ENCODE results near the gene XPNPEP1.

Gene XPNPEP1

DNA sequence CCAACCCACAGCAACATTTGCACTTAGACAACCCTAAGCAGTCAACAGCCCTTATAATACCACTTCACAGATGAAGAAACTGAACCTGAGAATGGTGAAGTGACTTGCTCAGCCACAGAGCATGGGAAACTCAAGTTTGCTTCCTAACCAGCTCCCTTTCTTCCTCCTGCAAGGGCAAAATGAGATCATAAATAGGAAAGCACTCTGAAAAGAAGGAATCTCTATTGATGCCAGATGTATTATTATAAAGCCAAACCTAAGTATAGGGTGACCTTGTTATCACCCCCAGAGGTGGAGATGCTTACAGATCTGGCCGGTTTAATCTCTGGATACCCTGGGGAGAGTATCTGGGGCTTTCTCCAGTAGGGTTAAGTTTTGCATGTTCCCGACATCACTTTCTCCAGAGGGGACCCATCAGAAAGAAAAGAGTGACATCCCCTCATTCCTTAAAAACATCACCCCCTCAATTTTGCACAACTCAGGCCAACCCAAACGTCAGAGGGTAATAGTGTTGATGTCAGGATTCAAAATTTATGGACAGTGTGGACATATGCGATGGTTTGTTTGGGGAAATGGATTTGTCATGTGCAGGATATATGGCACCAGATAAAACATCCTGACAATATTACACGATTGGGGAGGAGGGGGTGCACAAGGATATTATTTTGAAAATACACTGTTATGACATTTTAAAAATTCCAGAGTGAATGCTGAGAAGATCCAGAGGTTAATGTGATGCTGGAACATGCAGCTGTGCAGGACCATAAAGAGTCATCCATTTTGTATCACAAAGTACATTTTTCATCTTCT is 24.0 kb upstream of the XPNPEP1 start:
- DNase-seq (ENCODE audit: low read depth): no peak

DNA sequence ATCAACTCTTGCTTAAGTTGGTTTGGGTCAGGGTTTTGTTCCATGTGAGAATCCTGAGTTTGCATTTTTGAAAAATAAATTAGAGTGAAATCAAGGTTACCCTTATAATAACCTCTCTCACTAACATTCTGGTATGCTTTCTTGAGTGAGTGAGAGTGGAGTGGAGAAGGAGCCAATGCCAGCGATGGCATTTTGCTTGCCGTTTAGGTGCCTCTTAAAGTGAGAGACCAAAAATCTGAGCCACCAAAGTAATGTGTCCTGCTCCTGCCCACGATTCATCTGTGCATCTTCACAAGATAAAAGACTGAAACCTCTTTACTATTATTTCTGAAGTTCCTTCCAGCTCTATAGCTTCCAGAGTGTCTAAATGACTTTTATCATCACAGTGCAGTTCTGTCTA is 23.4 kb upstream of the XPNPEP1 start:
- no peak for DNase-seq (ENCODE audit: low read depth)

DNA sequence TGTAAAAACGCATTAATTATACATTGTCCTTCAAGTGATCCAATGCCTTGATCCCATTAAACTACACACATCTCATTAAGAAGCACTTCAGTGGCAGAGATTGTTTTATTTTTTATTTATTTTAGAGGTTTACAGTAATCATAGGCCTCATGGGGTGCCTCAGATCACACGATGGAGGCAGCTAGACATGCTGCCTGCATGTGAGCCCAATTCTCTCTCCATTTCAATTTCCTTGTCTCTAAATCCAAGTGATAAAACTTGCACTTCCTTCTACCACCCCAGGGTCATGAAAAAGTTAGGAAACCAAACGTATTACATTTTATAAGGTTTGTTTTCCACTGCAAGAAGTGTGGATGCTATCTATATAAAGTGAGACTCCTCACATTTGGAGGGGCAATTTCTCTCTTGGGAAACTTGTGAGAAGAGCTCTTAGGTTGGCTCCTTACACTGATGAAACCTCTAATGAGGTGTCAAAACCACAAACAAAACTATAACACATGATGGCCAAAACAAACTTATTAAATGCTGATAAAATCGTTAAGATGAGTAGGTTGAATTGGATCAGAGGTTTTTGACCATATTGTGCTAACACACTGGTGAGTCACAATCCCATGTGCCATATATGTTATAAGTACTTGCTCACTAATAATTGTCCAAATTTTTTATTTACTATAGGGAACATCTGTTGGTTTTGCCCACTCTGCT is 22.3 kb upstream of the XPNPEP1 start:
- no peak for DNase-seq (ENCODE audit: low read depth)

DNA sequence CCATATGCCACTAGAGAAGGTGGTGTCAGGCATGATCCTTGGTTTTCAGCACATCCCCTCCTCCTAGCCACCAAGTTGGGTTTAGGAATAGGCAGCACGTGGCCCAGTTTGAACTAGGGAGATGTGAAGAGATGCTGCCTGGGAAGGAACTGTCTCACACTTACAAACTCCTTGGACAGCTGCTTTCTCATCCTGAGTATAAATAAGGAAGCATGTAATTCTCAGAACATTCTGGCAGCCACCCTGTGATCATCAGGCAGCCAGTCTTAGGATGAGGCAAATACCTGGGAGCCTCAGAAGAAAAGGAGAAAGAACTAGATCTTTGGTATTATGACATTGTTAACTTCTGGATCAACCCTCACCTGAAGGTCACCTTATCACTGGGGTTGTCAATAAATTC is 21.3 kb upstream of the XPNPEP1 start:
- no peak for DNase-seq (ENCODE audit: low read depth)

DNA sequence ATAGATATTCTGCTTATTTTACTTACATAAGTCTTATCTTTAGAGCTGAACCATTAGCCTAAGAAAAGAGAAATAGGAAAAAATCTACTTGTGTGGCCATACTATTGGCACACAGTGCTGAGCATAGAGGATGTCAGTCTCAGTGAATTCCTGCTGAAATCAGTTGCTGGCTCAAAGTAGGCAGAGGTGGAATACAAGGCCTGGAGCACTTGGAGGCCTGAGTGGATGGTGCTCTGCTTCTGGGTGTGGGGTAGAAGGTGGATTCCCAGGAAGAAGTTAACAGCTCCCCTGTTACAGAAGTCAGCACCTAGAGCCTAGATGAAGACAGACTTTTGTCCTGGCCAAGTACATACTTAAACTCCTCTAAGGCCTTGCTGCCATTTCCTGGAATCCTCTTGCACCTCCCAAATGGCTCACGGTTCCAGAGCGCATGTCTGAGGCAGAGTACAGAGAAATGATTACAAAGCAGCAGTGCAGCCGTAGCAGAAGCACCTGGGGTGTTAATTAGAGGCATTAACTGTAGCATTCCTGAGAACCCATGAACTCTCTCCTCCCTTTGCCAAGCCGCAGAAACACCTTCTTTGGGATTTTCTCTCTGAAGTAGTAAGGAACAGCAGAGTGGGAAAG is 18.0 kb upstream of the XPNPEP1 start:
- no peak for DNase-seq (ENCODE audit: low read depth)

DNA sequence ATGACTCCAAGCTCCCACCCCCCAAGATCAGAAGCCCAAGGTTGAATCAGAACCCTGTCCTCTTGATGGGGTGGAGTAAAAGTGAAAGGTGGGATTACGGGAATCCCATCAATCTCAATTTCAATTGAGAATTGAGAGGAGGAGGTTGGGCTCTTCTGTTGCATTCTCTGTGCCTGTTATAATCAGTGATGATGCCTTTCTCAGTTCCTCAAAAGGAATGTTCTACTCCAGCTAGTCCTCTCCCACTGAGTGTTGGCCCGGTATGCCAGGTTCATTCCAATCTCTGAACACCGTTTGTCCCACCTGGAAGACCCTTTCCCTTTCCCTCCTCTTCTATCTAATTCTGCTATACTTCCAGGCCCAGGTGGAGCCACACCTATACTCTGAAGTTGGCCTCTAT is 17.2 kb upstream of the XPNPEP1 start:
- DNase-seq (ENCODE audit: low read depth): no peak

DNA sequence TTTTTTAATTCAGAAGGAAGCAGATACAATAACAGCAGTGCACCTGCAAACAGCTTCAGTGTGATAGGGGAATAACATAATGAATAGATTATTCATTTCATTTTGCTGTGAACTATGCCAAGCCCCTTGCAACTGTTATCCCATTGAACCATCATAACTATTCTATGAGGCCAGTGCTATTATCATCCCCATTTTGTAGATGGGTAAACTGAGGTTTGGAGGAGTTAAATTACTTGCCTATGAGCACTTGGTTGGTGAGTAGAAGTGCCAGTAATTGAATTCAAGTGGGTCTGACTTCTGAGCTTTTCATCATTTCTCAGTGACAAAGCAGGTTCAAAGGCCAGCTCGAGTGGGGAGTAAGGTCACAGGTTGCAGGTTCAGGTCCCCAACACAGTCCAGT is 16.8 kb upstream of the XPNPEP1 start:
- no peak for DNase-seq (ENCODE audit: low read depth)

DNA sequence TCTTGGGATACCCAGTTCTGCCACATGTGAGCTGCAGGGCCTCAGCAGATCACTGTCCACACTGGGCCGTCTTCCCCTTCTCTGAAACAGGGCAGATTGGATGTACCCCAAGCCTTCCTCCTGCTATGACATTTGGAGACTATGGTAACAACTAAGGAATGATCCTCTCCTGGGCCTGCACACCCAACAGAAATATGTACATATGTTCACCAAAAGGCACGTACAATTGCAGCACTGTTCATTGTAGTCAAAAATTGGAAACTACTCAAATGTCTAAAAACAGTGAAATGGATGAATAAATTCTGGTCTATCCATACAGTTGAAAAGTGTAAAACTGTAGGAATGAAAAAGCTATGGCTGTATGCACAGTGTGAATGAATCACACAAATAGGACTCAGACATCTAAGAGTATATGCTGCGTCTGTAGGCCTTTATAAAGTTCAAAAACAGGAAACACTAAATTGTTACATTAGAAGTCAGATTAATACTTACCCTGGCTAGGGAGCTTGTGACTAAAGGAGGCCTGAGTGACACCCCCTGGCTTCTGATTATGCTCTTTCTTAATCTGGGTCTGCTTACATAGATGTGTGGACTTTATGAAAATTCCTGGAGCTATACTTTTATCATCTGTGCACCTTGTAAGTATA is 16.1 kb upstream of the XPNPEP1 start:
- no peak for DNase-seq (ENCODE audit: low read depth)

DNA sequence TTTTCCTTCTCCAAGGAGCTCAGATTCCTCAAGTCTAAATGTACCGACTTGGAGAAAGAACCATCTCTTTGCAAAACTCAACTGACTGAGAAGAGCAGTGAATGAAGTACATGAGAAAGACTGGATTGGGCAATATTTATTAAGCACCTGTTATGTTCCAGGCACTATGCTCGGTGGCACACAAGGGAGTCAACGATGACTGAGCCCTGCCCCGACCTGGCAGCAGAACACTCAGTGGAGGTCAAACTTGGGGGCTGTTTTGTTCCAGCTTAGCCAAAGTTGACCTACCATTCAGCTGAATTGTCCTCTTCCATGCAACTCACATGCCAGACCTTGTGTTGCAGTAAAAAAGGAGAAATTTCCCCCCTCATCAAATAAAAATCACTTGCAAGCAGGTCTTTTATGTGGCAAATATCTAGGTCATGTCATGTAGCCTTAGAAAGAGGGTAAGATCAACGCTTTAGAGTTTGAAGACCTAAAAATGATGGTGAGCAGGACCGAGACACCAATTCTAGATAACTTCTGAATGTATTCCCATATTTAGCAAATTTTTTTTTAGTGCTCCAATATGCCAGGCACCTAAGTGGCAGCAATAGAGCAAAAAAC is 14.3 kb upstream of the XPNPEP1 start:
- DNase-seq (ENCODE audit: low read depth): no peak

DNA sequence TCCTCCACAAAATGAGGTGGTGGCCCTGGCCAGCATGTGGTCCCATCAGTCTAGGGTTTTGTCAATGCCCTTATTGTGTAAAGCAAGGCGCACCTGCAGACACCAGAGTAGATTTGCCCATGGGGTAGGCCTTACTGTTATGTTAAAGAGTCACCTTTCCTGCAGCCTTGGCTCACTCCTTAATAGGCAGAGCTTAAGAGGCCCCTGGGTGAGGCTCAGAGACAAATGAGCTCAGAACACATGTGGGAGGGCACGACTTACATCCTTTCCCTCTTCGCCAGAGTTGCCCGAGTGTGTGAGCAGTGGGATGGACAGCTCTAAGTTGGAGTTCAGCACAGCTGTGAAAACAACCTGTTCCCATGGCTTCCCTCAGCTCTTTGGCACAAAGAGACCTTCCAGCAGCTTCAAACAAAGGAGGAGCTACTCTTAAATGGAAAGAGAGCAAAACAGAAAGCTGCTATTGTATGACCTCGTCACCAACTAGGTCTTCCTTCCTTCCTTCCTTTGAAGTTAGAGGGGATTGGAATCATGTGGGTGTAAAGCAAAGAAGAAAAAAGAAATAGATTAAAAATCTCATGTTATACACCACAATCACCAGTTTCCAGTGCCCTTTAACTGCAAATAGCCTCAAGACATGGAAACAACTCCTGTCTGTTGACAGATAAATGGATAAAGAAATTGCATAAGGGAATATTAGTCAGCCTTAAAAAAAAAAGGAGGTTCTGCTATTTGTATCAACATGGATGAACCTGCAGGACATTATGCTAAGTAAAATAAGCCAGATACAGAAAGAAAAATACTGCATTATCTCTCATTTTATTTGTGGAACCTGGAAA is 11.9 kb upstream of the XPNPEP1 start:
- DNase-seq (ENCODE audit: low read depth): no peak

DNA sequence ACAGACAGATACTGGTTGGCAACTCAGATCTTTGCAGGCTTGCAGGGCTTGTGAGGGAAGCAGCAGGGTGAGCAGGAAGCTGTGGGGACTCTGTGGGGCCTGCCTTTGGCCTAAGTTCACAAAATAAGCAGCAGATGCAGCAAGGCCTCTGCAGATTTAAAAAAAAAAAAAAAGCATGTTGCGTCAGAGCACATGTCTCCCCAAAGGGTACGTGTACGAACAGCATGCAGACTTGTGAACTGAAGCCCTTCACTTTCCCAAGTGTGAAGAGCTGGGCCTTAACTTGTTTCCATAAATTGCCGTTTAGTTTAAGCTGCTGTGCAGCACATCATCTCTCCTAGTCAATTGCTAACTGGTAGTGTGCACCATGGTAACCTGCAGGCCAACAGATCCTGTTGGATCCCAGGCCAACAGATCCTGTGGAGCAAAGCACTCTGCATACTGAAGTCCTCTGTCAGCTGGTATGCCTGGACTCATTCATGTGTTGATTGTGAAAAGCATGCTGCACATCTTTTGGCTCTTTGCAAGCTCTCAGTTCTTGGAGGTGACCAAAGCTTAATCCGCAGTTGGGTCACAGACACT is 10.8 kb upstream of the XPNPEP1 start:
- DNase-seq (ENCODE audit: low read depth): no peak

DNA sequence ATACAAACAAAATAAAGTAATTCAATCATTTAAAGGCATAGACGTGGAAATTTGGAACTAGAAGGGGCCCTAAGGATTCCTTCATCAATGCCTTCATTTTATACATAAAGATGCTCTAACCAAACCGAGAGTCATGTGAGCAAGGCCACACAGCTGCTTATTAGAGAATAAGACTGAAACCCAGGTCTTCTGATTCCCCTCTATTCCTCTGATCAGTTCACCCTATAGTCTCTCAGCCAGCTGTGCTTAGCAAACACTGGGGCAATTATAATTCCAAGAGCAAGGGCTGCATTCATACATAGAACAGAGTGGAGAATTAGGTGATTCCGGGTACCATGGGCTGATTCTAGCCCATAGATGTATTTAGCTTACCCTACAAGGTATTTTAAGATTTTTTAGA is 9.7 kb upstream of the XPNPEP1 start:
- DNase-seq (ENCODE audit: low read depth): no peak

DNA sequence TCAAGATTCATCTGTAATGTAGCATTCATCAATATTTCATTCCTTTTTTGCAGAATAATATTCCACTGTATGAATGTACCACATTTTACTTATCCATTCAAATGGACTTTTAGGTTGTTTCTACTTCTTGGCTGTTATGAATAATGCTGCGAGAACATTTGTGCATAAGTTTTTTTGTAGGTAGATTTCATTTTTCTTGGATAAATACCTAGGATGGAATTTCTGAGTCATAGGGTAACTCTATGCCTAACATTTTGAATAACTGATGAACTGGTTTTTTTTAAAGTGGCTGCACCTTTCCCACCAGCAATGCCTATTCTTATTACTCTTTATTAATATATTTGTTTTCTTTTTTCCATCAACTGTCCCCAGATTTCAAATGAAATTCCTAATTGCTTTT is 9.1 kb upstream of the XPNPEP1 start:
- DNase-seq (ENCODE audit: low read depth): no peak

DNA sequence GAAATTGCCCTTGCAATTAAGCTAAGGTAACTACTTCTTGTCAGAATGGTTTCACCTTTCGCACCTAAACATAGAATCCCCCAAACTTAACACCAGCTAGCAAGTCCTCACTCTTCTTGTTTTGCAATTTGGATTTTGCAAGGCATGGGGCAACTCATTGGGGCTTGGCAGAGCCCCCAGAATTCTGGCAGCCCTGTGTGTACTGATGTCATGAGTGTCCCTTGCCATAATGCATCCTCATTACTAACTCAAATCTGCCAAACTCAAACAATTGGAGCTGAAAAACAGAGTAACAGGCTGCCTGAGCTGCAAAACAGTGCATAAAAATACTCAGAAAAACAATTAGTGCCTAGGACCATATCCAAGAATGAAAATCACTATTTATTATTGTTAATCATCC is 7.9 kb upstream of the XPNPEP1 start:
- no peak for DNase-seq (ENCODE audit: low read depth)

DNA sequence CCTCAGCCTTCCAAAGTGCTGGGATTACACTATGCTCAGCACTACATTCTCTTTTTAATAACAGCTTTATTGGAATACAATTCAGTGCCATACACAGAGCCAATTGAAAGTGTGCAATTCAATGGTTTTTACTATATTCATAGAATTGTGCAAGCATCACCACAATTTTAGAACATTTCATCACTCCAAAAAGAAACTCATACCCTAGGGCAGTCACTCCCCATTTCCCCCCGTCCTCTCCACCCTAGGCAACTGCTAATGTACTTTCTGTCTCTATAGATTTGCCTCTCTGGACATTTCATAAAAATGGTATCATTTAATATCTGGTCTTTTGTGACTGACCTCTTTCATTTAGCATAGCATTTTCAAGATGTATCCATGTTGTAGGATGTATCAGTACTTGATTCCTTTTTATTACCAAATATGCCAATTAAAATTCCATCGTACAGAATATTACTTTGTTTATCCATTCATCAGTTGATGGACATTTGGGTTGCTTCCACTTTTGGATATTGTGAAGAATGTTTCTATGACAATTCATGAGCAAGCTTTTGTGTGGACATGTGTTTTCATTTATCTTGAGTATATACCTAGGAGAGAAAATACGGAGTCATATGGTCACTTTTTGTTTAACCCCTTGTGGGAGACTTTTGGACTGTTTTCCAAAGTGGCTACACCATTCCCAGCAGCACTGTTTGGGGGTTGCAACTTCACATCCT is 6.3 kb upstream of the XPNPEP1 start:
- DNase-seq (ENCODE audit: low read depth): no peak

DNA sequence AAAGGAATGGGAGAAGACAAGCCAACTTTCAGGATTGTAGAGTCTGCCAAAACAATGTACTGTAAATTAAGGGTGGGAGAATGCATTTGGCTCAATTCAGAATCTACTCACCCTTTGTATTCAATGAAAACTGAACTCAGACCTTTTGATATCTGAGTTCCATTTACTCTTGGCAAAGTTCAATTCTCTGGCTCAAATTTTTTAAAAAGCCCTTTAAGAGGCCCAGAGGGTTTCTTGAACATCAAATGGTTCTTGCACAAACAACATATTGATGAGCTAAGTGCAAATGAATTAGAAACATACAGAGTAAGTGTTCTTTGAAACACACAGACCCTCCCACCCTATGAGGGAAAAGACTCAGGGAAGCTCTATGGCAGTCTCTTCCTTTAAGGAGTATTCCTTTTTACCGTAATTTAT is 5.2 kb upstream of the XPNPEP1 start:
- no peak for DNase-seq (ENCODE audit: low read depth)

DNA sequence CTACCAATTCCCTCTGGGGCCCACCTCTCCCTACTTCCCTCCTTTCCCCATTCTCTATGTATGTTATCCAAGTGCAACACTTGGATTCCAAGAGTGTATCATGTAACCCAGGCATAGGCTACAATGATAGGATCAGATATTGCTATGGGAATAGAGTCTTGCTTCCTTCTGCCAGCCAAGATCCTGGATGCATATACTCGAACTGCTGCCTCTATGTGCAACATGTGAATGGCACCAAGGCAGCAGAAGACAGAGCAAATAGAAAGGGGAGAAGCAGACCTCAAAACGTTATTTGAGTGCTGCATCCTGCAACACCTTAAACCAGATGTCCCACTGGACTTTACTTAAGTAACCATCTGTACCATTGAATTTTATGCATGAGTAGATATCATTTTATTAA is 3.5 kb upstream of the XPNPEP1 start:
- DNase-seq (ENCODE audit: low read depth): no peak

DNA sequence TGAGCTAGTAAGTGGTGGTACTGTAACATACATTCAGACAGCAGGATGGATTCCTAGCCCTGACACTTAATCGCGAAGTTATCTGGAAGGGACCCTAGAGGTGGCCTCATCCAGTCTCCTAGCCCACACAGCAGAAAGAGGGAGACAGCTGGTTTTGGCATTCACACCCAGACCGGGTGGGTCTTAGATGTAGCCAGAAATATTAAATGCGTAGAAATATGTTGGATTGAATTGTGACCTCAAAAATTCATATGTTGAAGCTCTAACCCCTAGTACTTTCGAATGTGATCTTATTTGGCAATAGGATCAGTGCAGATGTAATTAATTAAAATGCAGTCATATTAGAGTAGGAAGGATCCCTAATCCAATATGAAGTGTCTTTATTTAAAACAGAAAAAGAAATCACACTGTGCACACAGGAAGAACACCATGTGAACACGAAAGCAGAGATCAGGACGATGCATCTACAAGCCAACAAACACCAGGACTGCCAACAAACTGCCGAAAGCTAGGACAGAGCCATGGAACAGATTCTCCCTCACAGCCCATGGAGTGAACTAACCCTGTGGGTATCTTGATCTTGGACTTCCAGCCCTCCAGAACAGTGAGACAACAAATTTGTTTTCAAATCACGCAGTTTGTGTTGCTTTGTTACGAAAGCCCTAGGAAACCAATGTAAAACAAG is 2.9 kb upstream of the XPNPEP1 start:
- no peak for DNase-seq (ENCODE audit: low read depth)

DNA sequence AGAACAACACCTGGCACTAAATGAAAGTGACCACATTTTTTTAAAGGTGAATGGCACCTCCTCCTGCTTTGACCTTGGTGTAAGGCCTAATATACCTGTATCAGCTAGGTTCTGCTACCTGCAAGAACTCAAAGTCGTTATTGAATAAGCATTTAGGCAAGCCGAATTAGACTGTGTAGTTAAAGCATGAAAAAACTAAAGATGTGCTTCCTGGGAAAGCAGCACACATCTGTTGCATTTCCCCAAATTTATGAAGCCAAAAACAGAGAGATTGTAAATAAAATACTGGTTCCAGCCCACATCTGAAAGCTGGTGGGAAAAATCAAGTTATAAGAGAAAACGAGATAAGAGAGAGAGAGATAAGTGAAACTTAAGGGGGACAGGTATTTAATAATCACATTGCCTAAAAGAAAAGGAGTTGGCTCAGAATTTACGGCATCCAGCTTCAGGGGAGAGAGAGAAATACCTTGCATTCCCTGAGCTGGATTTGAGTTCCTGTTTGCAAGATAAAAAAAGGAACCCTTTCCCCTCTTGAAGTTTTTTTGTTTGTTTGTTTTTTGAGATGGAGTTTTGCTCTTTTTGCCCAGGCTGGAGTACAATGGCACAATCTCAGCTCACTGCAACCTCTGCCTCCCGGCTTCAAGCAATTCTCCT is 1.8 kb upstream of the XPNPEP1 start:
- no peak for DNase-seq (ENCODE audit: low read depth)

All from stimulated activated CD8-positive, alpha-beta memory T cell treated with anti-CD3 and anti-CD28 coated beads, Interleukin-12 subunit alpha, Interleukin-12 subunit beta, amount 100 ng/mL, for 4 hours (primary cell).